ENCODE measurements around the gene TLN1.

Gene TLN1

GRCh38 chr9:35732185-35732799 is at the start of gene TLN1, which contains the start of gene CREB3:
Gene TLN1, minus strand, starts transcription at chr9:35732195. Its CDS starts 6,501 bp downstream, at chr9:35725694.
Gene CREB3, plus strand, starts transcription at chr9:35732666. Its CDS starts 107 bp downstream, at chr9:35732773.
- peaks cover 30% of the 10 kb centered on the region for H4K20me1 ChIP-seq (ENCODE audit: control insufficient read depth, insufficient read depth, low read depth, low read length)
- H3K4me1 ChIP-seq (ENCODE audit: control insufficient read depth, low read length), result peaks cover 58% of the 10 kb centered on the region
- no peaks in the 10 kb centered on the region for H3K9me2 ChIP-seq (replicated peaks; ENCODE audit: control insufficient read depth, low read length)
- TF ChIP-seq EZH2phosphoT487 (IDR thresholded peaks at IDR 0.05; ENCODE audit: borderline replicate concordance, low read length), result no peak
- TF ChIP-seq CTCF (IDR thresholded peaks at IDR 0.05; ENCODE audit: low read depth, low read length, poor library complexity, severe bottlenecking), result peak; percentile 41
- H3F3A ChIP-seq (ENCODE audit: control insufficient read depth, insufficient read depth), result peaks cover 19% of the 10 kb centered on the region
- peak within 1 kb of the TSS; percentile 94 for H3K4me2 ChIP-seq (ENCODE audit: low read length)
- H3K36me3 ChIP-seq (ENCODE audit: control insufficient read depth, low read length), result peaks cover 44% of the 10 kb centered on the region
- peak within 1 kb of the TSS; percentile 72 for H3K27ac ChIP-seq (ENCODE audit: low read depth, low read length)
- H3K79me2 ChIP-seq (ENCODE audit: control insufficient read depth, low read length), result peaks cover 58% of the 10 kb centered on the region
- H3K27me3 ChIP-seq (ENCODE audit: control insufficient read depth, low read length), result no peaks in the 10 kb centered on the region
- H3K9me3 ChIP-seq (ENCODE audit: control insufficient read depth, insufficient read depth, low read length), result no peaks in the 10 kb centered on the region
- H3K4me3 ChIP-seq (ENCODE audit: low read length), result peak within 1 kb of the TSS; percentile 84

GRCh38 chr9:35781066-35781465 is 49.1 kb upstream of the TLN1 start:
- no peaks in the 10 kb centered on the region for H3K9me3 ChIP-seq (ENCODE audit: control insufficient read depth, insufficient read depth, low read length)
- no peaks in the 10 kb centered on the region for H3K36me3 ChIP-seq (ENCODE audit: control insufficient read depth, low read length)
- no peak overlapping the region for H3K4me2 ChIP-seq (ENCODE audit: low read length)
- no peak overlapping the region for H3K27ac ChIP-seq (ENCODE audit: low read depth, low read length)
- H3K9me2 ChIP-seq (replicated peaks; ENCODE audit: control insufficient read depth, low read length), result no peaks in the 10 kb centered on the region
- no peak overlapping the region for H3K4me3 ChIP-seq (ENCODE audit: low read length)
- H3K4me1 ChIP-seq (ENCODE audit: control insufficient read depth, low read length), result peaks cover 4% of the 10 kb centered on the region
- no peaks in the 10 kb centered on the region for H3K79me2 ChIP-seq (ENCODE audit: control insufficient read depth, low read length)
- no peaks in the 10 kb centered on the region for H3F3A ChIP-seq (ENCODE audit: control insufficient read depth, insufficient read depth)
- H4K20me1 ChIP-seq (ENCODE audit: control insufficient read depth, insufficient read depth, low read depth, low read length), result no peaks in the 10 kb centered on the region
- TF ChIP-seq CTCF (IDR thresholded peaks at IDR 0.05; ENCODE audit: low read depth, low read length, poor library complexity, severe bottlenecking), result no peak
- TF ChIP-seq EZH2phosphoT487 (IDR thresholded peaks at IDR 0.05; ENCODE audit: borderline replicate concordance, low read length), result no peak
- H3K27me3 ChIP-seq (ENCODE audit: control insufficient read depth, low read length), result no peaks in the 10 kb centered on the region

GRCh38 chr9:35778496-35778895 is 46.5 kb upstream of the TLN1 start:
- H3K9me3 ChIP-seq (ENCODE audit: control insufficient read depth, insufficient read depth, low read length), result no peaks in the 10 kb centered on the region
- no peak for TF ChIP-seq CTCF (IDR thresholded peaks at IDR 0.05; ENCODE audit: low read depth, low read length, poor library complexity, severe bottlenecking)
- no peak for TF ChIP-seq EZH2phosphoT487 (IDR thresholded peaks at IDR 0.05; ENCODE audit: borderline replicate concordance, low read length)
- H3F3A ChIP-seq (ENCODE audit: control insufficient read depth, insufficient read depth), result no peaks in the 10 kb centered on the region
- peaks cover 16% of the 10 kb centered on the region for H3K4me1 ChIP-seq (ENCODE audit: control insufficient read depth, low read length)
- no peak overlapping the region for H3K4me2 ChIP-seq (ENCODE audit: low read length)
- H3K27ac ChIP-seq (ENCODE audit: low read depth, low read length), result no peak overlapping the region
- H3K79me2 ChIP-seq (ENCODE audit: control insufficient read depth, low read length), result no peaks in the 10 kb centered on the region
- H3K4me3 ChIP-seq (ENCODE audit: low read length), result no peak overlapping the region
- H3K9me2 ChIP-seq (replicated peaks; ENCODE audit: control insufficient read depth, low read length), result no peaks in the 10 kb centered on the region
- H3K36me3 ChIP-seq (ENCODE audit: control insufficient read depth, low read length), result no peaks in the 10 kb centered on the region; the same call in 1 of the 2 replicates
- H4K20me1 ChIP-seq (ENCODE audit: control insufficient read depth, insufficient read depth, low read depth, low read length), result no peaks in the 10 kb centered on the region
- no peaks in the 10 kb centered on the region for H3K27me3 ChIP-seq (ENCODE audit: control insufficient read depth, low read length)

Data from DOHH2 (cell line).